ENCODE results near the gene LRPAP1. TPM values are rescaled to one million over a fixed set of nuclear protein-coding genes. Genes with fewer than 3 reads are reported as not detected.

Gene LRPAP1
- total RNA-seq, 1 donor from 2014 or later: 76.1 TPM

GRCh38 chr4:3532751-3533422, 665 bp upstream of the LRPAP1 start:
- intact Hi-C loops (cut with micrococcal nuclease): loop anchor here (5.0 kb wide), 4 partner anchors 241 to 1291 kb away; partner anchors contain the start of genes GRK4, HAUS3, NOP14 and POLN
- Mint-ChIP-seq H3K27ac (no peak overlapping the region), H3K36me3 (ENCODE audit: low read depth) (peaks cover 5% of the 10 kb centered on the region), H3K9me3 (no peaks in the 10 kb centered on the region), H3K4me3 (peak overlapping the region; percentile 100), H3K4me1 (peaks cover 21% of the 10 kb centered on the region), H3K27me3 (peaks cover 15% of the 10 kb centered on the region)
- no peak for DNase-seq

GRCh38 chr4:3531318-3531878, 824 bp downstream of the LRPAP1 start:
- peak overlapping the region; percentile 53 for H3K27ac Mint-ChIP-seq
- no peak for DNase-seq
- H3K36me3 Mint-ChIP-seq (ENCODE audit: low read depth): peaks cover 7% of the 10 kb centered on the region
- H3K4me3 Mint-ChIP-seq: peak overlapping the region; percentile 100
- peaks cover 21% of the 10 kb centered on the region for H3K4me1 Mint-ChIP-seq
- H3K27me3 Mint-ChIP-seq: peaks cover 15% of the 10 kb centered on the region
- H3K9me3 Mint-ChIP-seq: no peaks in the 10 kb centered on the region
- intact Hi-C loops (cut with micrococcal nuclease): loop anchor here (5.0 kb wide), 4 partner anchors 239 to 1289 kb away; partner anchors contain the start of genes GRK4, HAUS3, NOP14 and POLN

GRCh38 chr4:3530663-3531254, 1.5 kb downstream of the LRPAP1 start:
- H3K27me3 Mint-ChIP-seq: peaks cover 15% of the 10 kb centered on the region
- peak overlapping the region; percentile 29 for H3K27ac Mint-ChIP-seq
- H3K36me3 Mint-ChIP-seq (ENCODE audit: low read depth): peaks cover 7% of the 10 kb centered on the region
- intact Hi-C loops (cut with micrococcal nuclease): loop anchor here (5.0 kb wide), 4 partner anchors 238 to 1288 kb away; partner anchors contain the start of genes GRK4, HAUS3, NOP14 and POLN
- H3K4me3 Mint-ChIP-seq: peak overlapping the region; percentile 100
- H3K4me1 Mint-ChIP-seq: peaks cover 21% of the 10 kb centered on the region
- DNase-seq: no peak
- no peaks in the 10 kb centered on the region for H3K9me3 Mint-ChIP-seq

- Mint-ChIP-seq H3K36me3 (ENCODE audit: low read depth) (peaks cover 7% of the 10 kb centered on the region), H3K4me3 (peak overlapping the region; percentile 100), H3K4me1 (peaks cover 21% of the 10 kb centered on the region), H3K27ac (no peak overlapping the region), H3K9me3 (no peaks in the 10 kb centered on the region), H3K27me3 (peaks cover 10% of the 10 kb centered on the region)
- DNase-seq: no peak
- intact Hi-C loops (cut with micrococcal nuclease): loop anchor here (5.0 kb wide), 4 partner anchors 238 to 1288 kb away; partner anchors contain the start of genes GRK4, HAUS3, NOP14 and POLN
Measured at GRCh38 chr4:3530051-3530450, 2.2 kb downstream of the LRPAP1 start.

GRCh38 chr4:3529363-3529762, 2.9 kb downstream of the LRPAP1 start:
- Mint-ChIP-seq H3K27ac (no peak overlapping the region), H3K4me1 (peaks cover 21% of the 10 kb centered on the region), H3K4me3 (no peak overlapping the region), H3K27me3 (peaks cover 7% of the 10 kb centered on the region), H3K9me3 (no peaks in the 10 kb centered on the region), H3K36me3 (ENCODE audit: low read depth) (peaks cover 11% of the 10 kb centered on the region)
- intact Hi-C loops (cut with micrococcal nuclease): no loop called here
- no peak for DNase-seq

GRCh38 chr4:3527914-3528876, 4.0 kb downstream of the LRPAP1 start:
- Mint-ChIP-seq H3K4me3 (no peak overlapping the region), H3K36me3 (ENCODE audit: low read depth) (peaks cover 13% of the 10 kb centered on the region), H3K4me1 (peaks cover 19% of the 10 kb centered on the region), H3K9me3 (no peaks in the 10 kb centered on the region), H3K27me3 (no peaks in the 10 kb centered on the region), H3K27ac (no peak overlapping the region)
- intact Hi-C loops (cut with micrococcal nuclease): no loop called here
- no peak for DNase-seq

GRCh38 chr4:3527101-3527913, 4.9 kb downstream of the LRPAP1 start:
- Mint-ChIP-seq H3K36me3 (ENCODE audit: low read depth) (peaks cover 15% of the 10 kb centered on the region), H3K4me3 (no peak overlapping the region)
- DNase-seq: no peak

GRCh38 chr4:3526456-3526855, 5.8 kb downstream of the LRPAP1 start:
- Mint-ChIP-seq H3K4me1 (peaks cover 13% of the 10 kb centered on the region), H3K27me3 (no peaks in the 10 kb centered on the region), H3K27ac (no peak overlapping the region), H3K36me3 (ENCODE audit: low read depth) (peaks cover 16% of the 10 kb centered on the region), H3K9me3 (no peaks in the 10 kb centered on the region), H3K4me3 (no peak overlapping the region)
- intact Hi-C loops (cut with micrococcal nuclease): no loop called here
- no peak for DNase-seq

More at GRCh38 chr4:3527101-3527913, 4.9 kb downstream of the LRPAP1 start:
- Mint-ChIP-seq H3K27ac (no peak overlapping the region), H3K9me3 (no peaks in the 10 kb centered on the region), H3K4me1 (peaks cover 17% of the 10 kb centered on the region), H3K27me3 (no peaks in the 10 kb centered on the region)
- intact Hi-C loops (cut with micrococcal nuclease): no loop called here

GRCh38 chr4:3525532-3526430, 6.4 kb downstream of the LRPAP1 start:
- Mint-ChIP-seq H3K36me3 (ENCODE audit: low read depth) (peaks cover 16% of the 10 kb centered on the region), H3K27ac (no peak overlapping the region), H3K27me3 (no peaks in the 10 kb centered on the region), H3K4me3 (no peak overlapping the region), H3K9me3 (no peaks in the 10 kb centered on the region), H3K4me1 (peaks cover 7% of the 10 kb centered on the region)
- no peak for DNase-seq
- intact Hi-C loops (cut with micrococcal nuclease): no loop called here

GRCh38 chr4:3524920-3525319, 7.3 kb downstream of the LRPAP1 start:
- Mint-ChIP-seq H3K9me3 (no peaks in the 10 kb centered on the region), H3K4me1 (peaks cover 3% of the 10 kb centered on the region), H3K36me3 (ENCODE audit: low read depth) (peaks cover 18% of the 10 kb centered on the region), H3K27me3 (no peaks in the 10 kb centered on the region), H3K27ac (no peak overlapping the region), H3K4me3 (no peak overlapping the region)
- no peak for DNase-seq
- intact Hi-C loops (cut with micrococcal nuclease): no loop called here

GRCh38 chr4:3524349-3524748, 7.9 kb downstream of the LRPAP1 start:
- no peak overlapping the region for H3K4me3 Mint-ChIP-seq
- H3K9me3 Mint-ChIP-seq: no peaks in the 10 kb centered on the region
- intact Hi-C loops (cut with micrococcal nuclease): no loop called here
- DNase-seq: no peak
- peaks cover 18% of the 10 kb centered on the region for H3K36me3 Mint-ChIP-seq (ENCODE audit: low read depth)
- no peak overlapping the region for H3K27ac Mint-ChIP-seq
- H3K4me1 Mint-ChIP-seq: peaks cover 2% of the 10 kb centered on the region
- no peaks in the 10 kb centered on the region for H3K27me3 Mint-ChIP-seq

- Mint-ChIP-seq H3K27me3 (no peaks in the 10 kb centered on the region), H3K36me3 (ENCODE audit: low read depth) (peaks cover 18% of the 10 kb centered on the region), H3K27ac (no peak overlapping the region), H3K4me3 (no peak overlapping the region), H3K9me3 (no peaks in the 10 kb centered on the region), H3K4me1 (peaks cover 2% of the 10 kb centered on the region)
- no peak for DNase-seq
- intact Hi-C loops (cut with micrococcal nuclease): no loop called here
Measured at GRCh38 chr4:3523628-3524221, 8.5 kb downstream of the LRPAP1 start.
